Measurements from ENCODE around the gene CD300LD. TPM values are rescaled to one million over a fixed set of nuclear protein-coding genes. Genes with fewer than 3 reads are reported as not detected.

Gene CD300LD
- total and polyA plus RNA-seq, 10 of the 15 experiments (the other 5 are each of a cell fraction or from before 2014, with no cell fraction given): not detected

GRCh38 chr17:74603746-74604145 lies 11.7 kb upstream of the CD300LD start:
- H3K4me3 ChIP-seq: no peak overlapping the region
- no peak overlapping the region for H3K27ac ChIP-seq (ENCODE audit: control insufficient read depth, insufficient read depth)
- TF ChIP-seq JUNB (IDR thresholded peaks at IDR 0.05) (no peak), CHD4 (IDR thresholded peaks at IDR 0.05) (no peak), ATF2 (IDR thresholded peaks at IDR 0.05; ENCODE audit: low read length) (no peak)
- in situ Hi-C loops (cut with MboI) (no loop called here), intact Hi-C loops (cut with micrococcal nuclease; ENCODE audit: unreplicated experiment) (loop anchor here (2.0 to 5.0 kb wide), 2 partner anchors 235 to 301 kb away; no protein-coding TSS in a partner anchor)
- H3K4me1 ChIP-seq (ENCODE audit: control insufficient read depth, insufficient read depth, low read length): no peaks in the 10 kb centered on the region; the same call in 1 of the 2 replicates
- ChIA-PET RAD21 (ENCODE audit: unreplicated experiment) (interaction anchor here (0.5 to 2.4 kb wide), 11 partner anchors 9 to 235 kb away, joined by 3 to 10 read pairs (median 5); partner anchors contain the start of genes CD300LD and RAB37), CTCF (interaction anchor here (0.6 to 3.3 kb wide), 22 partner anchors 7 to 238 kb away, joined by 3 to 16 read pairs (median 6); partner anchors contain the start of genes CD300E, CD300H, CD300LB and RAB37), POLR2A (interaction anchor here (1.3 to 1.8 kb wide), 3 partner anchors 15 to 41 kb away, joined by 3 read pairs; no protein-coding TSS in a partner anchor), SMC1A (ENCODE audit: uncharacterized antibody, unreplicated experiment) (interaction anchor here (0.9 to 2.2 kb wide), 10 partner anchors 9 to 225 kb away, joined by 4 to 9 read pairs (median 5); no protein-coding TSS in a partner anchor)
- ATAC-seq (no peak), DNase-seq (ENCODE audit: low read depth, low spot score) (no peak), FAIRE-seq (no peak)
- H3K9me3 ChIP-seq (replicated peaks; ENCODE audit: control insufficient read depth, insufficient read depth, low read length): no peaks in the 10 kb centered on the region
- 0% methylated on average over 5 of the region's 5 CpGs for WGBS (ENCODE audit: insufficient coverage, insufficient replicate concordance, low lambda C conversion rate, missing lambda C conversion rate)
- no peak overlapping the region for H3K9ac ChIP-seq (ENCODE audit: control insufficient read depth, insufficient read depth, low read length)
- no peak overlapping the region for H3K4me2 ChIP-seq (ENCODE audit: control insufficient read depth, insufficient read depth)
- no peaks in the 10 kb centered on the region for H3K36me3 ChIP-seq (ENCODE audit: control insufficient read depth in 2 of 2, insufficient read depth in 2 of 2, low read length in 1 of 2)
- H4K20me1 ChIP-seq (ENCODE audit: control insufficient read depth, insufficient read depth): no peaks in the 10 kb centered on the region; the same call in 1 of the 2 replicates
- H2AFZ ChIP-seq (ENCODE audit: control insufficient read depth, low read depth, low read length): no peak overlapping the region
- BruUV-seq (replicated peaks): no TSS peak
- no peaks in the 10 kb centered on the region for H3K79me2 ChIP-seq (ENCODE audit: control insufficient read depth, insufficient read depth, low read length)
- H3K27me3 ChIP-seq (replicated peaks in 1 of 2; ENCODE audit: control insufficient read depth in 2 of 2, insufficient read depth in 2 of 2, low read length in 1 of 2): peaks cover 2 to 4% of the 10 kb centered on the region in 2 experiments; a peak in 3 of 4 replicates

All from GM12878 (cell line).